GM18951 (cell line): Measurements from ENCODE around the gene OCRL.

ENCODE experiments used
- POLR2A ChIP-seq: IDR thresholded peaks from 4 replicates; pipeline ENCODE4 v1.6.1; 2011; ENCODE audit warnings: mild to moderate bottlenecking; ENCODE audit not compliant: insufficient read length, insufficient read depth; ENCODE audit errors: extremely low read depth
- in situ Hi-C: fragments of 300-500 bp; cut with MboI; formaldehyde crosslinking; loops from one replicate; pipeline ENCODE4 v1.12.0; 2022; ENCODE audit warnings: low sequenced_read_pairs, mixed read lengths, inconsistent platforms; ENCODE audit not compliant: unreplicated experiment

OCRL gene

GRCh38 chrX:129523079-129523911 is 16.8 kb upstream of the OCRL start, which contains the start of gene SMARCA1:
Gene SMARCA1 (minus strand): TSS chrX:129523490. CDS start chrX:129523370, 120 bp downstream.
- TF ChIP-seq POLR2A = no peak
- in situ Hi-C loops = no loop called here

DNA sequence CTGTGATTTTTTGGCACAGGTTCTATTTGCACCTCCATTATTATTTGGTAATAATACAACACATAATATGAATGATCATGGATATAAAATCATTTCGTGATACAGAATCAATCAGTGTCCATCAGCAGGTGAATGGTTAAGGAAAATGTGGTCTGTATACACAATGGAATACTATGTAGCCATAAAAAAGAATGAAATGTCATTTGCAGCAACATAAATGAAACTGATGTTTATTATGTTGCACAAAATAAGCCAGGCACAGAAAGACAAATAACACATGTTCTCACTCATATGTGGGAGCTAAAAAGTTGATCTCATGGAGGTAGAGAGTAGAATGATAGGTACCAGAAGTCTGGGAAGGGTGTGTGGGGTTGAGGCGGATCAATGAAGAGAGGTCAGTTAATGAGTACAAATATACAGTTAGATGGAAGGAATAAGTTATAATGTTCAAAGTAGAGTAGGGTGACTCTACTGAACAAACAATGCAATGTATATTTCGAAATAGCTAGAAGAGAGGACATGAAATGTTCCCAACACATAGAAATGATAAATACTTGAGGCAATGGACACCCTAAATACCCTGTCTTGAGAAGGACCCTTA is 15.7 kb upstream of the OCRL start:
- in situ Hi-C loops = no loop called here
- TF ChIP-seq POLR2A = no peak

DNA sequence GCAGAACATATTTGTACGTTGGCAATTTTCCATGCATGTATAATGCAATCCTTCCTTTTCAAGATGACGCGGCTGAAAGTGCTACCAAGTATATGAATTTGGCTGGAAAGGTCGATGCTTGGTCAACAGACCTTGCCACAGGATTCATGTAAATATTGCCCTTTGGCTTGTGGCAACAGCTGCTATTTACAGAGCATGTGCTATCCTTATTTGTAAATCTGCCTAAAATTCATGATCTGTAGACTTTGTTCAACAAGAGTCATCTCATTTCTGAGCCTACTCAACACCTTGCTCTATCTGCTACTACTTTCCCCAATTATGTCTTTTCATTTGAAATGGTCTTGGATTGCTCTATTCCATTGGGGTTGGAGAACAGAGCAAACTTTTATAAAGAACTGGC is 14.9 kb upstream of the OCRL start:
- in situ Hi-C loops = no loop called here
- TF ChIP-seq POLR2A = no peak

GRCh38 chrX:129525896-129526295 is 14.2 kb upstream of the OCRL start:
- in situ Hi-C loops = no loop called here
- TF ChIP-seq POLR2A = no peak

- TF ChIP-seq POLR2A = no peak
- in situ Hi-C loops = no loop called here
Observed at GRCh38 chrX:129529685-129530281, 10.3 kb upstream of the OCRL start.

- in situ Hi-C loops = no loop called here
- TF ChIP-seq POLR2A = no peak
Observed at GRCh38 chrX:129530410-129530809, 9.6 kb upstream of the OCRL start.

- TF ChIP-seq POLR2A = no peak
- in situ Hi-C loops = no loop called here
Observed at GRCh38 chrX:129531132-129531531, 8.9 kb upstream of the OCRL start.

- no peak for TF ChIP-seq POLR2A
- in situ Hi-C loops = no loop called here
Observed at GRCh38 chrX:129534816-129535578, 5.1 kb upstream of the OCRL start.

DNA sequence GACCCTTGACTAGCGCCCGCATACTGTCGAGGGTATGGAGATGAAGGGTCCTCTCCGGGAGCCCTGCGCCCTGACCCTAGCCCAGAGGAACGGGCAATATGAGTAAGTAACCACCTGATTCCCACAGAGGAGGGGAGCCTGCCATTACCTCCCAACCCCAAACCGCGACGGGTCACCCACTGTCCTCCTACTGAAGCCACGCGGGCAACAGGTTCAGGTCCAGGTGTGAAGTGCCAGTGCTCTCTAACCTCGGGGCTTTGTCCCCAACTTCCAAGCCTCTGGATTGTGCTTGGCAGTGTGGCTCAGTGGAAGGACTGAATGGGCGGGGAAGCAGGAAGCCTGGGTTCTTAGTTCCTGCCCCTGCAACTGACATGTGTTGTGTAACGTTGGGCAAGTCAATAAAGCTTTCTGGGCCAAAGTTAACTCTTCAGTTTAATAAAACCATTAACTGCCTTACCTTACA is 694 bp downstream of the OCRL start:
- in situ Hi-C loops = no loop called here
- no peak for TF ChIP-seq POLR2A

DNA sequence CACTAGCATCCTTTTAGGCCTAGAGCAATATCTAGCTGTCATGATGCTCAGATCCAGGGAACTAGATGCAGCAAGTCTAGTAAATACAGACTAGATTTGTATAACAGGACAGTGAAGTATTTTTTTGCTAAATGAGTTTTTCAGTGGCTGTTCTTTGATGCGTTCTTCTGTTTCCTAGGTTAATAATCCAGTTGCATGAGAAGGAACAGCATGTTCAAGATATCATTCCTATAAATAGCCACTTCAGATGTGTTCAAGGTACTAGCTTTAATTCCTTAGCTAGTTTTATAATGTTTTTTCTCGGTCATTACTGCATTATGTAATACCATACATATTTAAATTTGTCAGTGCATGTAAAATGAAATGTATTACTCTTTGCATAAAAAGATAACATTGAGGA is 4.7 kb downstream of the OCRL start:
- no peak for TF ChIP-seq POLR2A
- in situ Hi-C loops = no loop called here

GRCh38 chrX:129545408-129545807 is 5.3 kb downstream of the OCRL start:
- in situ Hi-C loops = no loop called here
- no peak for TF ChIP-seq POLR2A

DNA sequence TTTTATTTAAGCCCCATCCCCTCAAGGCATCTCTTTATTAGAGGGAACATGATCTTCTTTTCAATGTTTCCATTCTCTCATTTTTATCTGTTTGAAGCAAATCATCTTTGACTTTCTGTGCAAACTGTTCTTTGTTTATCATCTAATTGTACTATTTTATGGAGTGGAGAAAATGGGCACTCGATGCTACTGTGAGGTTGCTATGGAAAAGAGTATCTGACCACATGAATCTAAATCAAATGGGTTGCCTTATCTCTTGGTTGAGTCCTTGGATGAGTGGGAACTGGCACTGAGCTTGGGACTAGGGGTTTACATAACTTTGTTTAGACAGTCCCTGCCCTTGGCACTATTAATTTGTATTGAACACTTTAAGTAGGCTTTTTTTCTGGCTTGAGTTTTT is 9.1 kb downstream of the OCRL start:
- no peak for TF ChIP-seq POLR2A
- in situ Hi-C loops = no loop called here
